RPMI7951 (cell line): ENCODE data around the gene SLC1A7. TPM values are rescaled to one million over a fixed set of nuclear protein-coding genes. Genes with fewer than 3 reads are reported as not detected.

Experiments
- DNase-seq: peaks from one replicate; pipeline ENCODE4 v3.0.0-alpha.2; 2012; ENCODE audit warnings: low read depth
- total RNA-seq: library from RNA; depleted of rRNA; stranded (reverse); fragments of >200 nt; shearing (Covaris generic); gene quantifications from 2 replicates; pipeline ENCODE4 v1.2.3, GENCODE V29; 2014

Gene SLC1A7
- total RNA-seq, 1 experiment from 2014 or later: not detected

DNA sequence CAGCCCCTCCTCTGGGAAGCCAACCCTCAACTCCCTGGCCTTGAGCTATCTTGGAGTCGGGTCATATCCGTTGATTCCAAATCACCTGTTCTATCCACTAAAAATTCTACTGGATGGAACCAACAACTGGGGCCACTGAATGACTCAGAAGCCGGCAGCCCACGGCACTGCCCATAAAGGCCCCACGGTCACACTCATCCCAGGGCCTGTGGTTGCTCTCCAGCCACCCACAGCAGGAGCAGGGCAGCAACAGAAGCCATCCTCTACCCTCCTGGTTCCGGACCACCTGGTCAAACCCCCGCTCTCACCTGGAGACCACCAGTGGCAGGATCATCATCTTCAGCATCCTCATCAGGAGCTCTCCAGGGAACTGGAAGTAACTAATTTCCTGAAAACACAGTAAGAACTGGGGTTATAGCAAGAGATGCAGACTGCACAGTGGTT lies 8.4 kb downstream of the SLC1A7 start:
- DNase-seq: no peak

DNA sequence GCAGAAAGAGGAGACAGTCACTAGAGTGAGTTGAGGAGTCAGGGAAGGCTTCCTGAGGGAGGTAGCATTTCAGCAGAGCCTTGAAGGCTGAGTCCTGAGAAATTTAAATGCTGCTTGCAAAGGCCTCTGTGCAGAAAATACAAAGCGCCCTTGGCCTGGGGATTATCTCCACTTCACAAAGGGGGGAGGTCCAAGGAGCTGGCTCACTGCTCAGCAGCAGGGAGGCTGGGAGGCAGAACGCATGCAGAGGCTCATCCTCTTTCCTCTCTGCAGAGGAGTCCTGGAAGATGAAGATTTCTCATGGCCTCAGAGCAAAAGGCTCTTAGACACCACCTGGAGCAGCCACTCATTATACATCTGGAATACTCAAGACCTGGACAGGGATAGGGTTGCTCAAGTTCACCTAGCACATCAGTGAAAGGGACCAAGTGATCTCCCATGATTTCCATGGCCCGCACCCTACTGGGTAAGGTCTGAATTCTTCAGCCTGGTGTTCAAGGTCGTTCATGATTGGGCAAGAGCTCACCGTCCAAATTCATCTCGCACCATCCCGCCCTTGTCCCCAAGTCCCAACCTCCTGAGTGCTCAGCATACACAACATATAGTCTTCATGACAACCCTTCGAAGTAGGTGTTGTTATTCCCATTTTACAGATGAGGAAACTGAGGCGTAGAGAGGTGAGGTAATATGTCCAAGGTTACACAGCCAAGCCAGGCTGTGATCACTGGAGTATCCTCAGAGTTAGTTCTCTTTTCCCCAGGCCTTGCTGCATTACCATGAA lies 9.0 kb downstream of the SLC1A7 start:
- DNase-seq: no peak

DNA sequence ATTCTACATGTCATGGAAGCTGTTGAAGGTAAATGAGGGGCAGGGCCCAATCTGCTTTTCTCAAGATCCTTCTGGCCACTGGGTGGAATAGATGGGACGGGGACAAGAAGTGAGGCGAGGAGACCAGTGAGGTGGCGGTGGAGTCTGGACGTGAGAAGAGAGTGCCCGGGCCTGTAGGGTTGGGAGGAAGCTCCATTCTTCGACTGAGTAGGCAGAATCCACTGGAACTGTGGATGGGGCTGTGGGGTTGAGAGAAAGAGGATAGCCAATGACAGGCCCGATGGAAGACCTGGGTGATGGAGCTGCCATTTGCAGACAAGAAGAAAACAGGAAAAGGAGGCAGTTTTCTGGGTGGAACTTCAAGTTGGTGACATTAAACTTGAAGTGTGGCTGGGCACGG lies 10.3 kb downstream of the SLC1A7 start:
- no peak for DNase-seq

DNA sequence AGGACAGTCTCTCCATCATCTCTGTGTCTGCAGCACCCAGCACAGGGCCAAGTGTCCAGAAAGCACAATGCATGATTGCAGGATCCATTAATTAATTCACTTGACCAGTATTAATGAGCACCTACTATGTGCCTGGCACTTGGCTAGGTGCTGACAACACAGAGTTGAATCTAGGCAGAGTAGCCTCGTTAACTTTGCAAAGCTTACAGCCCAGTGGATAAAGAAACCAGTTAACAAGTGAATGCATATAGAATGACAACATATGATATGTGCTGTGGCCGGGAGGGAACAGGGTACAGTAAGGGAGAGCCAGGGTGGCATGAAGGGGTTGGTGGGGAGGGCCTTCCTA lies 10.9 kb downstream of the SLC1A7 start:
- DNase-seq: no peak

DNA sequence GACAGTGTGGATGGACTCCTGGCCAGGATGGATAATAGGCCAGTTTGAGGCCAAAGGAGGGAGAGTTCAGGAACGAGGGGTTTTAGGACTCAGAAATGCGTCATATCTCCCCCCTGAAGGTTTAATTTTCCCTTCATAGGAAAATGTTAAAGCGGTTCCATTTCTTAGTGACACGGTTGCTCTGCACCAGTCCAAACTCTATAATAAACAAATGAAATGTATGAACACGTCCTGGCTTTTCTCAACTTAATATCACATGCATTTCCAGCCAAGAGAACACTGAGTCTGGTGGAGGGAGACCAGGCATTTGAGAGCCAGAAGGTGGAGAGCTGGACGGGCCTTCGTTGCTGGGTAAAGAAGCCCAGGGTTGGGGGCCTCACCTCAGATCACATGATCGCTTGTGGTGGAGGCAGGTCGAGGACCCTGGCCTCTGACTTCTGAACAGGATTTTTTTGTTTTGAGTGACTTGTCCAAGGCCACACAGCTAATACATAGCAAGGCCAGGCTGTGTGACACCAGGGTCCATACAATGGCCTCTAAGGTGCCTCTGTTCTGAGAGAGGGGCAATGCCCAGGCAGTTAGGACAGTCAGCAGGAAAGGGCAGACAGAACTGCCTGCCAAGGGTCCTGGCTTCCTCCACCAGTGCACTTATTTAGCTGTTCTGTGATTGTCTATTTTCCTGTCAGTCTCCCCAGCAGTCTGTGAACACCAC lies 11.4 kb downstream of the SLC1A7 start:
- no peak for DNase-seq

DNA sequence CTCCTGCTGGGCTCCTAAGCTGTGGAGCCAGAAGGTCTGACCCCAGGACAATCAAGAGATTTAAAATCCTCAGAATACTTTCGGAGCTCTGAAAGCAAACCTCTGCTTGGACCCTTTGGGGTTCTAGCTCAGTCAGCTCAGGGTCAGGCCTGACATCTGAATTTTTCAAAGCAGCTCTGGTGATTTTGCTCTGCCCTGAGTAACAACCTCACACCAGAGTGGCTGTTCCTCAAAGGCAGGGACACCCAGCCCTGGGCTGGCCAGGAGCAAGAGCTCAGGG lies 11.9 kb downstream of the SLC1A7 start:
- DNase-seq: no peak

DNA sequence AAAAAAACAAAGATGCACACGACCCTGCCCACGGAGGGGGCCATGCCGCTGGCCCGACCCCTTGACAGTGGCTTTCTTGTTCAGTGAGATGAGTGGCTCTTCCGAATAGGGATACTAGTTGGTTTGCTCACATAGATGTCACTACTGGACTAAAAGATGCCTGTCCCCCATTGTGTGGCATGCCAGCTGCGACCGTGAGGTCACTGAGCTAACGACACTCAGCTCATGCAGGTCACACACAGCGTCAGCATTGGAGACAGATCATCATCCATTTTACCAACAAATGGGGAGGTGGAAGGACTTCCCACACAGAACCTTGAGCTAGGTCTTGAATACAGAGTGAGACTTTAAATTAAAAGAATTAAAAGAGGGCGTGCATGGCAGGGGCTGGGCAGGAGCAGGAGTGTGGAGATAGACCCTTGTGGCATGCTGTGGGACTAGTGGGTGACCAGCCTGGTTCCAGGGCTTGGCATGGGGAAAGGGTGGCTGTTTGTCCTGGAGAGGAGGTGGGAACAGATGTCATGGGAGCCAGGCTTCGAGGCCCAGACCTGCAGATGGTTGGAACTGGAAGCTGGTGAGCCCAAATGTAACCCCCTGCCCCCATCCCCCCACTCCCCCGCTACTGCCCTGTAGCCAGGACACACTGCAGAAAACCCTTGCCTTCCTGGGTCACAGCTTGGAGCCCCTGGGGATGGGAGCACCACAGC lies 12.4 kb downstream of the SLC1A7 start:
- DNase-seq: no peak

DNA sequence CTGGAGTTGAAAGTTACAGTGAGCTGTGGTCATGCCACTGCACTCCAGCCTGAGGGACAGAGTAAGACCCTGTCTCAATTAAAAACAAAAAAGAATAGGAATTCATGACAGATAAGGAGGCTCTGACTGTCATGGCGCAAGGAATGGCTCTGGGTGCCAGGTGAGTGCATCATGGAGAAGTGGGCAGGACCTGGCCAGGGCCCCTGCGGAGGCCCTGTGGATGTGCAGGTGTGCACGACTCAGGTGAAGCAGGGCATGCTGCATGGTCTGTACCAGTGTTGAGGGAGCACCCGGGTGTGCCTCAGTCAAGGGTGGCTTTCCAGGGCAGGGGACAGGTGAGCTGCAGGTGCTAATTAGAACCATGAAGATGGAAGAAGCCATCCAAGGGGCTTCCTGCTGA lies 14.0 kb downstream of the SLC1A7 start:
- no peak for DNase-seq

DNA sequence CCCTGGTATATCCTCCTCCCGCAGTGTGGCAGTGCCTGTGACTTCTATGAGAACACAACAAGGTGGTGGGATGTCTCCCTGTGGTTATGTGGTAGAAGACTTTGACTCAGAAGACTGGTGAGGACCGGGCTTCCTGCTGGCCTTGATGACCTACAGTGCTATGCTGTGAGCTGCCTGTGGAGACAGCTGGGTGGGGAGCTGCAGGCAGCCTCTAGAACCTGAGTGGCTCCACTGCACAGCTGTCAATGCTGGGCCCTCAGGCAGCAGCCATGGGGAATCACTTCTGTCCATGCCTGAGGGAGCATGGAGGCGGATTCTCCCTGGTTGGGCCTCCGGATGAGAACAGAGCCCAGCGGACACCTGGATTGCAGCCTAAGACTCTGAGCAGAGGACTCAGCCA lies 14.9 kb downstream of the SLC1A7 start:
- DNase-seq: peak; percentile 36

DNA sequence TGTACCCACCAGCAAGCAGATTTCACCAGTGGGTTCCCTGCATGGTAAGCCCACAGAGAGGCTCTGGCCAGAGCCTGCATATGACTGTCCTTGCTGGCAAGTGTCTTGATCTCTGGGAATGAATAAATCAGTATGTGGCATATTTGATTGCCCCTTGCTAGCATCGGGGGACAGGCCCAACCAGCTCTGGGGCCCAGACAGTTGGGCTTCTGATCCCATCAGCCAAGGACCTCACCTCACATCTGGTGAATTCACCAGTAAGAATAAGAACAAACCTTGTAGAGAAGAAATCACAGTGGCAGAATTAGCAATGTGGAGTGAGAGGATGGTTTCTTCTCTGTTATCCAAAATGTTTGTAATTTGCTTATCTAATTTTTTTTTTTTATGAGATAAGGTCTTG lies 15.9 kb downstream of the SLC1A7 start:
- no peak for DNase-seq

DNA sequence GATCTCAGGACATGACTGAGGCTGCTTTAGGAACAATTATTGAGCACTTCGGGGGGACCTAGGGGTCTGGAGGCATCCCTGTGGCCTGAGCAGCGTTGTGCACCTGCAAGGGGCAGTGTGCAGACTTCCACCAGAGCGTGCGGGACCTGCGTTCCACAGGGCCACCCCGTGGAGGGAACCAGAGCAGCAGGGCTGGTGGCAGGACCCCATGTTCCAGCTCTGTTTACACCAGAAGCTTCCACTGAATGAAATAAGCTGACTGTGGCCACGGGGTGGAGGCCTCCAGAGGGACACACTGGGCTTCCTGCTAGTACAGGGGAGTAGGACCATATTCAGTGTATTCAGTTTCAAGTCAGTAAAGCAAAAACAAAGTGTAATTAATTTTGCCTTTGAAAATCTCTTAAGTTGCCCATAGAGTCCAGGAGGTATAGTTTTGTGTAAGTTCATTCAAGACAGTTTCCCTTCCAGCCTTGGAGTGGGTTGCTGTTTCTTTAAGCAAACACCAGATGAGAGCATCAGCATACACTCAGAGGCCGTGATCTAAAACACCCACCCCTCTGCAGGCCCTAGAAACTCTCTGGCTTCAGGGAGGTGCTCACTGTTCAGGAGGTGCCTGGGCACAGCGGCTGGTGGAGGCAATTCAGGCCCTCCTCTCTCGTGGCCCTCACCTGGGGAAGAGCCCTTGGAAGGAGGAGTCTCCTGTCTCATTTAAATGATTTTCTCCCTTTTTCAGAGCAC lies 16.6 kb downstream of the SLC1A7 start:
- no peak for DNase-seq

DNA sequence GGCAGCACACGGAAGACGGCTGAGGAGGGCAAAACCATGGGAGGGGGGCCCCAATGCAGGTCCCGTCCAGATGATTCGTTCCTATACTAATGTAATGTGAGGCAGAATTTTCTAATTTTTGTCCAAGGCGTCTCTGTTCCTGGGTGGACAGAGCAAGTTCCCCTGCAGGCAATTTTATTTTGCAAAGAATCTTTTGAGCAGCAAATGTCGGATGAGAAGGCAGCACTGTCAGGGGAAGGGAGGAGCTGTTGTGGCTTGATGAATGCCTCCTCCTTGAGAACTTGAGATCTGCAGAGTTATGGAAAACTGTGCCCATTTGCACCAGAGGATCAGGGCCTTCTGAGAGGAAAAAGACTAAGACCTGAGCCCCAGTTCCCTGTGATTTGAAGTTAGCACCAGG lies 17.3 kb downstream of the SLC1A7 start:
- no peak for DNase-seq

DNA sequence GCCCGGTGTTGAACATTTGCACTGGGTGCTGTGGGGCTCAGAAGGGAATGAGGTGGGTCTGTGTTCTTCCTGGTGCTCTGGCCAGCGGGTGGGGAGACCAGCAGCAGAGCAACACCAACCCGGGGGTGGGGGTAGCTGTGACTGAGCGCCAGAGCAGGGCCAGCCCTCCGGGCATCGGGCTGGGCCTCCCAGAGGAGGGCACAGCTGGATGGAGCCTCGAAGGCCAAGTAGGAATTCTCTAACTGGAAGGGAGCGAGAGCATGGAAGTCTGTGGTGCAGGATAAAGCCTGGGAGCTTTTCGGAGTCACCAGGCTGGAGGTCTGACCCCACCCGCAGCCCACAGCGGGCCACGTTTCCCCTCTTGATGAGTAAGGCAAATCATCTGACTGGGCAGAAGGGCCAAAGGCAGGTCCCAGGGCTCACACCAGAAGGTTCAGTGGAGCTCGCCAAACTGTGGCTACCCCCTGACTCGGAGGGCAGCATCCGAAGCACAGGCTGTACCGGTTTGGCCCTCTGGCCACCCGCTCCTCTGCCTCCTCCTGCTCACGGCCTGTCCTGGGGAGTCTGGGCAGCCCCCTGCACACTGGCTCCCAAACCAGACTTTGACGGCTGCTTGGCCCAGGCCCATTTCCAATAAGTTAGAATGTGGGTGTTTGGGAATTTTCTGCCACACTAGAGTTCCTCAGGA lies 18.8 kb downstream of the SLC1A7 start:
- DNase-seq: no peak

DNA sequence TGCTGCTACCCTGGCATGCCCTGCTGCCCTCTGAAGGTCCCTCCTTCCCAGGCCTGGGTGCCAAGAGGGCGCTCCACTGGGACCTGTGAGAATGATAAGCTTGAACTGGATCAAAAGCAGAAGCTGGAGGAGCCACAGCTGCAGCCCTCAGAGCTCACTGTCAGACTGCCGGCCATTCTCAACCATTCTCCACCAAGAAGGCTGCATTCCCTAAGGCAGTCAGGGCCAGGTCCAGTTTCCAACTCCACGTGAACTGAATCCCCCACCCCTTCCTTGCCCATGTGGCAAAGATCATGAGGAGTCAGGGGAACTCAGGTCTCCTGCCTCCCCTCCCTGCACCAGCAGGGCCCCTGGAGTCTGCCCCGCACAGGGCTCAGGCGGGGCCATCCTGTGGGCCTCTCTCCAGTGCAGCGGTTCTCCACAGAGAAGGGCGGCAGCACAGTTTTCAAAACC lies 19.5 kb downstream of the SLC1A7 start:
- DNase-seq: no peak

DNA sequence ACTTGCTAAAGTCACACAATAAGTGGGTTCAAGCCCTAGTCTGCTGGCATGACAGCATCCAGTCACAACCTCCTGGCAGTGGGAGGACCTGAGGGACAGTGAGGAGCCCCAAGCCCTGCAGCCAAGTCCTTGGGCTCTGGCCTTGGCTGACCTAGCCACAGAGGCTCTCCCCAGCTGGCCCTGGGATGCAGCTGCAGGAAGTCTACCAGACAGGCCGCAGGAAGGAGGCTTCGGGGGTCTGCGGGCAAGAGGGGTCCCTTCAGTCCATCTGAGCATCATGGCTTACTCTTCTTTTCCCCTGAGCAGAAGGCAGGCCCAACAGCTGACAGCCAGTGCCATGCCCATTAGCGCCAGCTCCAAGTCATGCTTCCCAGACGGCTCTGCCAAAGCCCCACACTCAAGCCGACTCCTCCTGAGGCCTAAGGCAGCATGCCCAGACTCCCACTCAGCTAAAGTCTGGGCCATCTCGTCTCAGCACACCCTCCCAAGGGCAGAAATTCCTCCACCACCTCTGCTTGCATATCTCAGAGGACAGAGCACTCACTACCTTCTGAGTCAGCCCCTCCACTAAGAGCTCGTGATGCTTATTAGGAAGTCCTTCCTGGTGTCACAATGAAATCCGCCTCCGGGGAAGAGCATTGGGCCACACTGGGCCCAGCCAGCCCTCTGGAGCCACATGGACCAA lies 20.1 kb downstream of the SLC1A7 start:
- DNase-seq: peak; percentile 50

DNA sequence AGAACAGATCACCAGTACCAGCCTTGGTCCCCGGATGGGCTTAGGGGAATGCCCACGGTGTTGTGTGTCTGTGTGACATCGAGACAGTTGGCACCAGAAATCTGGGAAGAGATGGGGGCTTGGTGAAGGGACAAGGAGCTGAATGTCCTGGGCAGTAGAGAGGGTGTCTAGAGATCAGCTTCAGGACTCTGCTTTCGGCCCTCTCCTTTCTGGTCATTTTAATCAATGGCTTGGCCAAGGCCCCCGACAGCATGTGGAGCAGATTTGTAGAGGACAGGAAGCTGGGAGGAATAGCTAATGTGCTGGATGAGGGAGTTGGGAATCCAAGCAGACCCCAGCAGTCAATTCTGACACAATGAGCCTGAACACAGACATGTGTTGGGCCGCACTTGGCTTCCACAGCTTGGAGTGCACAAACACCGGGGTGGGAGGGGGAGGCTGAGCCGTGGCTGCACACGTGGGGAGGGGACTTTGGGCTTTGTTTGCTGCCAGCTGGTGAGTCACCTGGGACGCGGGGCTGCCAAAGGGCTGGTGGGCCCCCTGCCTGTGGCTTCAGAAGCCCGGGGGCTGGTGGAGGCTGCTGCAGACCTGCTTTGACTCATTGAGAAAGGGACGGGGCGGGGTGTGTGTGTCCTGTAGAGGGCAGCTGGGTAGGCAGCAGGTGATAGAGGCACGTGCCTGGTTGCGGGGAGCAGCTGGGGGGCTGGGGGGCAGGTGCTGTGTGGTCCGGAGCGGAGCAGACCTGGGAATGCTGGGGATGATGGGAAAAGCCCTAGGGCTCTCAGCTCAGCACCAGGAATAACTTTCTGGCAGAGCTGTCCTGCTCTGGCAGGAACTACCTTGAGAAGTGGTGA lies 20.9 kb downstream of the SLC1A7 start:
- DNase-seq: peak; percentile 64

DNA sequence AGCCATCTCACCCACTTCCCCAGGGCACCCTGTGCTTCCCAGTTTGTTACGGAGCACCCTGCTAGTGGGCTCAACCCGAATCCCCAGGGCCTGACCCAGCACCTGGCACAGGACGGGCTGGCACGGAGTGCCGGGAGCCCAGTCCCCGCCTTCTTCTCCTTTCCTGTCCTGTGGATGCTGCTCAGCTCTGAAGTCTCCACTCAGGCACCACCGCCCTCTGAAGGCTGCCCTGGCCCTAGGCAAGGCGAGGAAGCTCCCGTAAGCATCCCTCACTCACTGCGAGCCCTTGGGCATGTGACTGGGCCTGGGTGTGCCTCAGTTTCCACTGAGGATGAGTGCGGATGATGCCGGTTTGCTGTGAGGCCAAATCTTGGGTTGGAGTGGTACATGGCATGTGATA lies 21.8 kb downstream of the SLC1A7 start:
- no peak for DNase-seq

DNA sequence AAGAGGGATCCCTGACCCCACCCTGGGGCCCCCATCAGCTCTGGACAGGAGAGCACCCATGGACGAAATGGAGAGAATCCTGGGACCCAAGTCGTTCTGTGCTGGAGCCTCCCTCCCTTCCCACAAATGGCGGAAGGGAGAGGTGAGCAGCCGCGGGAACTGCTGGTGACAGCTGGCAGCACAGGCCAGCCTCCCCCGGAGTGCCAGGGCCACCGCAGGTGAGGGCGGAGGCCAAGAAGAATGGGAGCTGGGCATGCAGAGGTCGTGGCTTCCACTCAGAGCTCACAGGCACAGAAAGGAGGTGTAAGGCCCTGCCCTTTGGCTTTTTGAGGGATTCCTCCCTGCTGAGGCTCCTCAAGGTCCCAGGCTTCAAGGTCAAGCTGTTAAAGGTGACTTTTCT lies 24.6 kb downstream of the SLC1A7 start:
- no peak for DNase-seq

DNA sequence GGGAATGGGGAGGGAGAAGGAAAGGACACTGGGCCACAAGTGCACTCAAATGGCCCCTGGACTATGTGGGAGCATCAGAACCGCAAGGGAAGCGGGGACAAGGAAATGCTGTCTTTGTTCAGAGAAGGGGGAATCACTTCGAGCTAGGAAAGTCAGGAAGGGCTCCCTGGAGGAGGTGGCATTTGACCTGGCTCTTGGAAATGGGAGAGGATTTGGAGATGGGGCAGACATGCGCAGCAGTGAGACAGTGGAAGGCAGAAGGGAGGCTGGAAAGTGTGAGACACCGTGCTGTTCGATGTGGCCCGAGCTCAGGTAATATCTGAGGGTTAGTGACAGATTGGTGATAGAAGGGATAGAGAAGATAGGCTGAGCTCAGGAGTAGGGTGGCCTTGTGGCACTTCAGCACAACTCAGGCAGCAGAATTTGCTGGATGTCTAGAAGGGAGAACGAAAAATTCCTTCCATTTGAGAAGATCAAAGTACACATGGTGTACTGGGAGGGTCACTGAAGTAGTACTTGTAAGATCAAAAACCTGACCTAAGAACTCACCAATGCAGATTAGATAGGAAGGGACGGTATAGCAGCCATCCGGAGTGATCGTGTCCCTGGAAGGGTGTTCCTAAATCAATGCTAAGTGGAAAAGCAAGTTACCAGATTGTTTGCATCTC lies 25.4 kb downstream of the SLC1A7 start:
- DNase-seq: no peak
